Adrenal gland (tissue), 12 donors: Measurements from ENCODE around the gene RAB29. TPM values are rescaled to one million over a fixed set of nuclear protein-coding genes. Genes with fewer than 3 reads are reported as not detected.

Experiments used
- DNase-seq, 7 donors: peaks; one replicate each; pipeline ENCODE4 v3.0.0-alpha.2; 2019 to 2020
- H3K27ac ChIP-seq, 5 donors: fragments of 200-600 bp; sonication (generic) in 4 of 5; 1 replicate in 3 of 5; 2 replicates in 2 of 5; pipeline versions ENCODE4 v1.5.1 to v1.8.0; 2016 to 2020; ENCODE audit warnings: mild to moderate bottlenecking in 1 of 5
- H3K27me3 ChIP-seq: fragments of 200-600 bp; 2 replicates; pipeline ENCODE4 v1.8.0; 2021
- H3K36me3 ChIP-seq, 2 donors: fragments of 200-600 bp; replicated peaks in 1 of 2; 1 replicate in 1 of 2; 2 replicates in 1 of 2; pipeline versions ENCODE4 v1.5.1 to v1.8.0; 2018 to 2022
- H3K4me1 ChIP-seq, 2 donors: fragments of 200-600 bp; replicated peaks in 1 of 2; 1 replicate in 1 of 2; 2 replicates in 1 of 2; pipeline versions ENCODE4 v1.5.1 to v1.8.0; 2018 to 2021
- H3K4me3 ChIP-seq, 4 donors: fragments of 200-600 bp; sonication (generic) in 3 of 4; one replicate each; pipeline ENCODE4 v1.5.1; 2016 to 2018
- H3K9me3 ChIP-seq, 3 donors: fragments of 200-600 bp; sonication (generic) in 1 of 3; replicated peaks in 1 of 3; 1 replicate in 2 of 3; 2 replicates in 1 of 3; pipeline versions ENCODE4 v1.5.1 to v1.8.0; 2016 to 2021
- POLR2A ChIP-seq, 2 donors: fragments of 450-650 bp; IDR thresholded peaks; one replicate each; pipeline ENCODE4 v1.6.1; 2017; ENCODE audit warnings: antibody characterized with exemption in 2 of 2, mild to moderate bottlenecking in 2 of 2, moderate library complexity in 1 of 2
- WGBS, 4 donors: extraction: QIAGEN DNeasy Blood & Tissue Kit in 2 of 4; methylation state at CpG; one replicate each; pipeline versions ENCODE4 v1.1.5 to v1.1.7; 2013 to 2017; 5-methylcytosine and 5-hydroxymethylcytosine counted together
- intact Hi-C, 2 donors: fragments of 100-400 bp; cut with DNase I; formaldehyde crosslinking; loops; one replicate each; pipeline versions ENCODE4 v1.14.1 to v1.15.0; 2022 to 2023
- polyA plus RNA-seq, 3 donors: library from polyadenylated mRNA; stranded (reverse); fragments of 200-250 nt in 2 of 3; fragments of 350-450 nt in 1 of 3; fragmentation: Illumina TruSeq in 1 of 3; extraction: RNeasy Lipid Tissue Mini Kit (QIAGEN cat#74804) in 1 of 3; gene quantifications; one replicate each; pipeline ENCODE4 v1.2.3, GENCODE V29; 2013 to 2014
- total RNA-seq, 9 donors: library from RNA; depleted of rRNA in 4 of 9; stranded (reverse); fragments of >200 nt in 4 of 9; fragments of 120-200 nt in 1 of 9; fragmentation: NEBNext Ultra II Directional in 1 of 9; extraction: Animal tissue kit (Norgen Biotek cat#: 25700) in 1 of 9; gene quantifications; one replicate each; pipeline versions ENCODE4 v1.1.0 to v1.2.4, GENCODE V29; 2013 to 2023
- TF ChIP-seq, protein P1 (sequence below), 6 experiments: fragments of 450-650 bp in 4 of 6; fragments of 200-600 bp in 2 of 6; sonication (generic) in 1 of 6; IDR thresholded peaks; 1 replicate in 5 of 6; 2 replicates in 1 of 6; pipeline versions ENCODE4 v1.5.1 to v1.8.0; 2016 to 2021; ENCODE audit warnings: antibody characterized with exemption in 6 of 6, mild to moderate bottlenecking in 2 of 6, moderate library complexity in 1 of 6
- donor health status: healthy with polysubstance abuse.
- donor health status: Bipolar disorder and iron deficiency.
- donor health status: DM: yes; HTN: yes; CAD: no.
- donor health status: DM: no; HTN: no; CAD: no.
- donor health status: DM: no; HTN: no; CAD: no.
- donor health status: DM: yes; HTN: yes; CAD: no.

RAB29 gene
- total and polyA plus RNA-seq, 12 donors, result 4.2 to 52.2 (median 24.7) TPM

GRCh38 chr1:205797168-205797567, 21.9 kb upstream of the RAB29 start:
- H3K36me3 ChIP-seq, result peaks cover 0 to 80% of the 10 kb centered on the region in 2 donors
- peak in 1 of 7 donors; percentile 19 for DNase-seq
- intact Hi-C loops, result loop anchor here (5.0 to 10.0 kb wide), 3 partner anchors 110 to 308 kb away; no protein-coding TSS in a partner anchor

GRCh38 chr1:205794011-205794730, 18.9 kb upstream of the RAB29 start:
- no peaks in the 10 kb centered on the region for H3K9me3 ChIP-seq
- TF ChIP-seq POLR2A (IDR thresholded peaks at IDR 0.05), result no peak
- TF ChIP-seq, protein P1, sequence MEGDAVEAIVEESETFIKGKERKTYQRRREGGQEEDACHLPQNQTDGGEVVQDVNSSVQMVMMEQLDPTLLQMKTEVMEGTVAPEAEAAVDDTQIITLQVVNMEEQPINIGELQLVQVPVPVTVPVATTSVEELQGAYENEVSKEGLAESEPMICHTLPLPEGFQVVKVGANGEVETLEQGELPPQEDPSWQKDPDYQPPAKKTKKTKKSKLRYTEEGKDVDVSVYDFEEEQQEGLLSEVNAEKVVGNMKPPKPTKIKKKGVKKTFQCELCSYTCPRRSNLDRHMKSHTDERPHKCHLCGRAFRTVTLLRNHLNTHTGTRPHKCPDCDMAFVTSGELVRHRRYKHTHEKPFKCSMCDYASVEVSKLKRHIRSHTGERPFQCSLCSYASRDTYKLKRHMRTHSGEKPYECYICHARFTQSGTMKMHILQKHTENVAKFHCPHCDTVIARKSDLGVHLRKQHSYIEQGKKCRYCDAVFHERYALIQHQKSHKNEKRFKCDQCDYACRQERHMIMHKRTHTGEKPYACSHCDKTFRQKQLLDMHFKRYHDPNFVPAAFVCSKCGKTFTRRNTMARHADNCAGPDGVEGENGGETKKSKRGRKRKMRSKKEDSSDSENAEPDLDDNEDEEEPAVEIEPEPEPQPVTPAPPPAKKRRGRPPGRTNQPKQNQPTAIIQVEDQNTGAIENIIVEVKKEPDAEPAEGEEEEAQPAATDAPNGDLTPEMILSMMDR (IDR thresholded peaks at IDR 0.05), result no peak
- no peak for DNase-seq
- H3K27me3 ChIP-seq, result no peaks in the 10 kb centered on the region
- WGBS, 4 donors, result 65 to 77% (median 73%) methylated on average over 5 of the region's 5 CpGs
- H3K4me3 ChIP-seq, result no peak overlapping the region
- no peaks in the 10 kb centered on the region for H3K4me1 ChIP-seq
- no peak overlapping the region for H3K27ac ChIP-seq
- intact Hi-C loops, result loop anchor here (5.0 to 10.0 kb wide), 3 partner anchors 121 to 311 kb away; no protein-coding TSS in a partner anchor
- peaks cover 0 to 73% of the 10 kb centered on the region in 2 donors for H3K36me3 ChIP-seq

More at GRCh38 chr1:205797168-205797567, 21.9 kb upstream of the RAB29 start:
- Histone ChIP-seq H3K27ac (no peak overlapping the region), H3K9me3 (no peaks in the 10 kb centered on the region), H3K4me1 (no peaks in the 10 kb centered on the region), H3K4me3 (no peak overlapping the region), H3K27me3 (no peaks in the 10 kb centered on the region)
- TF ChIP-seq, protein P1 (IDR thresholded peaks at IDR 0.05), result no peak
- TF ChIP-seq POLR2A (IDR thresholded peaks at IDR 0.05), result no peak
- WGBS, 4 donors, result 93 to 100% (median 98%) methylated on average over 1 to 2 of the region's 2 CpGs

DNA sequence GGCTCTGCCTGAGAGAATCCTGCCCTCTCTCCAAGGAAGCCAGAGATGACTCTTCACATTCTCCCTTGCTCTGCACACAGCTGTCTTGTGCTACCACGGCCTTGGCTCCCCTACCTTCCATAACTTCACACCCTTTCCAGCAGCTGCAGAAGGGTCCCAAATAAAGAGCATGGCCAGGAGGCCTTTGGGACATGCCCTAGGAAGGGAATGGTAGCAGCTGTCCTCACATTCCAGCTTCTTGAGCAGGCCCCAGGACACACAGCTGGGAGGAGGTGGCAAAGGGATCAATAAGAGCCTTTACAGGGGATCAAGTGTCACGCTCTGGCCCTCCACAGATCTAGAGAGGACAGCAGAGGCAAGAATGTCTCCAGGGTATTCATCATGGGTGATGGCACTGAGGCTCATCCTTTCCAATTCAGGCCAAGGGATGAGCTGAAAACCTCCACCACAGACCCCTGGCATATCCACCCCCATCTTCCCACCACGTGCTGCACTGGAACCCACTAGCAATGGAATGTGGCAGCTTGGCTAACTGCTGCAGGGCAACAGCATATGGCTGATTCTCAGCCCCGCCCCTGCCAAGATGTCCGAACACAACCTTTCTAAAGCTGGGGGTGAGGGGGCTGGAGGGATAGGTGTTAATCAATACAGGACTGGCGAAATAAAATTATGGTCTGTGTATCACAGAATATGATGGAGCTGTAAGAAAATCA, 17.8 kb upstream of the RAB29 start:
- H3K36me3 ChIP-seq, result peaks cover 0 to 63% of the 10 kb centered on the region in 2 donors
- no peak overlapping the region for H3K27ac ChIP-seq
- no peak for DNase-seq
- WGBS, 4 donors, result 68 to 94% (median 76%) methylated on average over 6 of the region's 6 CpGs
- intact Hi-C loops, result loop anchor here (5.0 to 10.0 kb wide), 3 partner anchors 122 to 312 kb away; no protein-coding TSS in a partner anchor
- TF ChIP-seq, protein P1 (IDR thresholded peaks at IDR 0.05), result no peak
- no peak for TF ChIP-seq POLR2A (IDR thresholded peaks at IDR 0.05)
- H3K4me3 ChIP-seq, result no peak overlapping the region
- H3K9me3 ChIP-seq, result no peaks in the 10 kb centered on the region
- no peaks in the 10 kb centered on the region for H3K4me1 ChIP-seq
- H3K27me3 ChIP-seq, result no peaks in the 10 kb centered on the region

GRCh38 chr1:205792481-205792881, 17.2 kb upstream of the RAB29 start:
- intact Hi-C loops, result loop anchor here (5.0 to 10.0 kb wide), 3 partner anchors 122 to 312 kb away; no protein-coding TSS in a partner anchor
- no peak for DNase-seq
- Histone ChIP-seq H3K27ac (no peak overlapping the region), H3K4me1 (no peaks in the 10 kb centered on the region), H3K9me3 (no peaks in the 10 kb centered on the region), H3K36me3 (peaks cover 0 to 57% of the 10 kb centered on the region in 2 donors), H3K4me3 (no peak overlapping the region), H3K27me3 (no peaks in the 10 kb centered on the region)
- 80 to 91% (median 81%) methylated on average over 8 of the region's 8 CpGs for WGBS, 4 donors
- no peak for TF ChIP-seq POLR2A (IDR thresholded peaks at IDR 0.05)
- TF ChIP-seq, protein P1 (IDR thresholded peaks at IDR 0.05), result no peak
